ENCODE results near the gene KRCC1.
"Not testable (repeated sequence)": the region's sequence is repeated elsewhere in the genome, so short reads cannot be mapped to it uniquely, and the experiment has no call there.

The KRCC1 gene

GRCh38 chr2:88042476-88042875, 13.1 kb downstream of the KRCC1 start:
- Histone ChIP-seq H3K36me3 (ENCODE audit: insufficient read depth, low read length) (no peaks in the 10 kb centered on the region), H3K9ac (ENCODE audit: low read depth, low read length) (no peak overlapping the region; the same call in 1 of the 2 replicates), H3K9me3 (ENCODE audit: control insufficient read depth, insufficient read depth, low read length) (no peaks in the 10 kb centered on the region), H3K4me1 (ENCODE audit: insufficient read depth, low read length) (peaks cover 16% of the 10 kb centered on the region)

DNA sequence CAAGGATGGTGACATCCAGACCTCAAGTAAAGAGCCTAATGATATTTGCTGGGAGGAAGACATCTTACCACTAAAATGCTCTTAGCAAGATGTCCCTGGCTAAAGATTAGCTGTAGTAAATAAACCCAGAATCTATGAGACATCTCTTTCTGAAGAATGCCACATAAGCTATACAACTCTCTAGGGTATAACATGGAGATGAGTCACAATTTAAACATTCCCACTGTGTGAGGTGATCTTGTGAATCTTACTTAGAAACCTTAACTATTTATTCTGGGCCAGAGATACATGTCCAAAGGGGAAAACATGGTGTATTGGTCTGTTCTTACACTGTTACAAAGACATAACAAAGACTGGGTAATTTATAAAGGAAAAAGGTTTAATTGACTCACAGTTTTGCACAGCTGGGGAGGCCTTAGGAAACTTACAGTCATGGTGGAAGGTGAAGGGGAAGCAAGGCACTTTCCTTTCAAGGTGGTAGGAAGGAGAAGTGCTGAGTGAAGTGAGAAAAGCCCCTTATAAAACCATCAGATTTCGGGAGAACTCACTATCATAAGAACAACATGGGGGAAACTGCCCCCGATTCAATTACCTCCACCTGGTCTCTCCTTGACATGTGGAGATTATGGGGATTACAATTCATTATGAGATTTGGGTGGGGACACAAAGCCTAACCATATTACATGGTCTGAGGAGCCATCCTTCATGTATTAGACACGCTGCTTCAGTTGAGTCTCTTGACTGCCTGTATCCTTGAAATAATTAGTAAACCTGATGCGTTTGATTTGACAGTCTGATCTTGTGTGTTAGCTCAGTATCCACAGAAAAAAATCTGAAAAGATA, 17.1 kb downstream of the KRCC1 start:
- no peaks in the 10 kb centered on the region for H3K9me3 ChIP-seq (ENCODE audit: control insufficient read depth, insufficient read depth, low read length)
- H3K4me1 ChIP-seq (ENCODE audit: insufficient read depth, low read length): peaks cover 16% of the 10 kb centered on the region
- H3K9ac ChIP-seq (ENCODE audit: low read depth, low read length): no peak overlapping the region
- H3K36me3 ChIP-seq (ENCODE audit: insufficient read depth, low read length): no peaks in the 10 kb centered on the region

- no peaks in the 10 kb centered on the region for H3K36me3 ChIP-seq (ENCODE audit: insufficient read depth, low read length)
- H3K4me1 ChIP-seq (ENCODE audit: insufficient read depth, low read length): peaks cover 6% of the 10 kb centered on the region; the same call in 1 of the 2 replicates
- no peak overlapping the region for H3K9ac ChIP-seq (ENCODE audit: low read depth, low read length)
- H3K9me3 ChIP-seq (ENCODE audit: control insufficient read depth, insufficient read depth, low read length): no peaks in the 10 kb centered on the region
Measured at GRCh38 chr2:88036606-88037005, 19.0 kb downstream of the KRCC1 start.

- Histone ChIP-seq H3K9me3 (ENCODE audit: control insufficient read depth, insufficient read depth, low read length) (no peaks in the 10 kb centered on the region), H3K36me3 (ENCODE audit: insufficient read depth, low read length) (no peaks in the 10 kb centered on the region), H3K4me1 (ENCODE audit: insufficient read depth, low read length) (0 out of 2 replicates have a peak, but pooled peaks cover 6% of the 10 kb centered on the region), H3K9ac (ENCODE audit: low read depth, low read length) (no peak overlapping the region)
Measured at GRCh38 chr2:88036182-88036581, 19.4 kb downstream of the KRCC1 start.

DNA sequence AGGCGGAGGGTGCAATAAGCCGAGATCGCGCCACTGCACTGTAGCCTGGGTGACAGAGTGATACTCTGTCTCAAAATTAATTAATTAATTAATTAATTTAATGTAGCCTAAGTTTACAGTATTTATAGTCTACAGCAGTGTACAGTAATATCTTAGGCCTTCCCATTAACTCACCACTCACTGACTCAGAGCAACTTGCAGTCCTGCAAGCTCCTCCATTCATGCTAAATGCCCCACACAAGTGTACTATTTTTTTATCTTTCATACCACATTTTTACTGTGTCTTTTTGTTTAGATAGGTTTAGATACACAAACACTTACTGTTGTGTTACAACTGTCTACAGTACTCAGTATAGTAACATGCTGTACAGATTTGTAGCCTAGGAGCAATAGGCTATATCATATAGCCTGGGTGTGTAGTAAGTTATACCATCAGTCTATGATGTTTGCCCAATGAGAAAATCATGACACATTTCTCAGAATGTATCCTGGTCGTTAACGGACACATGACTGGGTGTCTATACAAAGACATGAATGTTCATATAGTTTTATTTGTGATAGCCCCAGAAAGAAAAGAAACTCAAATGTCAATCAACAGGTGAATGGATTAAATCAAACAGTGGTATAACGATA, 23.4 kb downstream of the KRCC1 start:
- Histone ChIP-seq H3K4me1 (ENCODE audit: insufficient read depth, low read length) (peaks cover 2% of the 10 kb centered on the region; the same call in 1 of the 2 replicates), H3K9ac (ENCODE audit: low read depth, low read length) (no peak overlapping the region), H3K36me3 (ENCODE audit: insufficient read depth, low read length) (no peaks in the 10 kb centered on the region), H3K9me3 (ENCODE audit: control insufficient read depth, insufficient read depth, low read length) (no peaks in the 10 kb centered on the region)

- peaks cover 12% of the 10 kb centered on the region for H3K4me1 ChIP-seq (ENCODE audit: insufficient read depth, low read length)
- no peak overlapping the region for H3K9ac ChIP-seq (ENCODE audit: low read depth, low read length)
- no peaks in the 10 kb centered on the region for H3K9me3 ChIP-seq (ENCODE audit: control insufficient read depth, insufficient read depth, low read length)
- no peaks in the 10 kb centered on the region for H3K36me3 ChIP-seq (ENCODE audit: insufficient read depth, low read length)
Measured at GRCh38 chr2:88028931-88029330, 26.7 kb downstream of the KRCC1 start.

- Histone ChIP-seq H3K9ac (ENCODE audit: low read depth, low read length) (no peak overlapping the region), H3K4me1 (ENCODE audit: insufficient read depth, low read length) (peaks cover 14% of the 10 kb centered on the region), H3K36me3 (ENCODE audit: insufficient read depth, low read length) (no peaks in the 10 kb centered on the region)
Measured at GRCh38 chr2:88027697-88028389, 27.7 kb downstream of the KRCC1 start.

GRCh38 chr2:88024509-88024908, 31.1 kb downstream of the KRCC1 start:
- Histone ChIP-seq H3K9me3 (ENCODE audit: control insufficient read depth, insufficient read depth, low read length) (no peaks in the 10 kb centered on the region; the same call in 1 of the 2 replicates), H3K9ac (ENCODE audit: low read depth, low read length) (peak overlapping the region; percentile 4; the same call in 1 of the 2 replicates), H3K4me1 (ENCODE audit: insufficient read depth, low read length) (peaks cover 12% of the 10 kb centered on the region), H3K36me3 (ENCODE audit: insufficient read depth, low read length) (no peaks in the 10 kb centered on the region)

More at GRCh38 chr2:88027697-88028389, 27.7 kb downstream of the KRCC1 start:
- H3K9me3 ChIP-seq (ENCODE audit: control insufficient read depth, insufficient read depth, low read length): no peaks in the 10 kb centered on the region

- Histone ChIP-seq H3K9me3 (ENCODE audit: control insufficient read depth, insufficient read depth, low read length) (no peaks in the 10 kb centered on the region; the same call in 1 of the 2 replicates), H3K4me1 (ENCODE audit: insufficient read depth, low read length) (peaks cover 19% of the 10 kb centered on the region), H3K36me3 (ENCODE audit: insufficient read depth, low read length) (no peaks in the 10 kb centered on the region), H3K9ac (ENCODE audit: low read depth, low read length) (no peak overlapping the region)
Measured at GRCh38 chr2:88022669-88022921, 33.0 kb downstream of the KRCC1 start.

DNA sequence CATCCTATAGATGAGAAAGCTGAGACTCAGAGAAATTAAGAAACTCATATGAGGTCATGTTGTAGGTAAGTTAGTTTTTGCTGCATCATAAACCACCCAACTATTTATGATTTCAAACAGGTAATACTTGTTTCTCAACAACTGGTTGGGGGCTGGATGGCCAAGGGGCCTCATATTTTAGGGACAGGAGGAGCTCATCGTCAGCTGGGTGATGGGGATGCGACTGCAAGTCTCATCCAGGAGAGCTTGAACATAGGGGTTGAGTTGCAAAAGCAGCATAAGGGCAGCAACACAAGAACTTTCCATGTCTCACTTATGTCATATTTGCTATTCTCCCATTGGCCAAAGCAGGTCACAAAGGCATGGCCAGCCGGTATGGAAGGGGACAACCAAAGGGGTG, 35.6 kb downstream of the KRCC1 start:
- Histone ChIP-seq H3K9ac (ENCODE audit: low read depth, low read length) (no peak overlapping the region), H3K4me1 (ENCODE audit: insufficient read depth, low read length) (peaks cover 13% of the 10 kb centered on the region; the same call in 1 of the 2 replicates), H3K36me3 (ENCODE audit: insufficient read depth, low read length) (no peaks in the 10 kb centered on the region), H3K9me3 (ENCODE audit: control insufficient read depth, insufficient read depth, low read length) (no peaks in the 10 kb centered on the region; the same call in 1 of the 2 replicates)

GRCh38 chr2:88018909-88019308, 36.7 kb downstream of the KRCC1 start:
- Histone ChIP-seq H3K9me3 (ENCODE audit: control insufficient read depth, insufficient read depth, low read length) (no peaks in the 10 kb centered on the region; the same call in 1 of the 2 replicates), H3K9ac (ENCODE audit: low read depth, low read length) (no peak overlapping the region), H3K4me1 (ENCODE audit: insufficient read depth, low read length) (peaks cover 9% of the 10 kb centered on the region; the same call in 1 of the 2 replicates), H3K36me3 (ENCODE audit: insufficient read depth, low read length) (no peaks in the 10 kb centered on the region)

- not testable (repeated sequence) for H3K4me1 ChIP-seq (ENCODE audit: insufficient read depth, low read length); H3K36me3 ChIP-seq (ENCODE audit: insufficient read depth, low read length); H3K9me3 ChIP-seq (ENCODE audit: control insufficient read depth, insufficient read depth, low read length); H3K9ac ChIP-seq (ENCODE audit: low read depth, low read length)
Measured at GRCh38 chr2:88018077-88018805, 37.3 kb downstream of the KRCC1 start.

DNA sequence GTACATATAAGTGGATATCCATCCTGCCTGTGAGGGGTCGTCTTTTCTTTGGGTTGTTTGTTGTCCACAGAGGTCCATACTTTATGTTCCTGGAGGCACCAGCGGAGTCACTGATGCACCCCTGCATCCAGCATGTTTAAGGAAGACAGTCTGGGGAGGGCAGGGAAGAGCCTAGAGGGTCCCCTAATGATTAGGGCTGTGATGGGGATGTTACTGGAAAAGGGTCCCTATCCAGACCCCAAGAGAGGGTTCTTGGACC, 37.9 kb downstream of the KRCC1 start:
- not testable (repeated sequence) for H3K9me3 ChIP-seq (ENCODE audit: control insufficient read depth, insufficient read depth, low read length); H3K36me3 ChIP-seq (ENCODE audit: insufficient read depth, low read length); H3K4me1 ChIP-seq (ENCODE audit: insufficient read depth, low read length)
- peak overlapping the region; percentile 87; the same call in 1 of the 2 replicates for H3K9ac ChIP-seq (ENCODE audit: low read depth, low read length)

All from ES-I3 (cell line).